Fibroblast of lung (primary cell): ENCODE measurements around the gene LTBP1. TPM values are rescaled to one million over a fixed set of nuclear protein-coding genes. Genes with fewer than 3 reads are reported as not detected.

Experiments
- DNase-seq, 2 donors: peaks; one replicate each; pipeline versions ENCODE4 v3.0.0 to v3.0.0-alpha.2; 2010; ENCODE audit warnings: low read depth in 2 of 2
- H2AFZ ChIP-seq: 2 replicates; pipeline ENCODE4 v1.5.1; 2012; ENCODE audit warnings: low read length, control low read depth, inconsistent platforms
- H3K27ac ChIP-seq: 2 replicates; pipeline ENCODE4 v1.5.1; 2011; ENCODE audit warnings: low read length, control low read depth; ENCODE audit not compliant: insufficient read depth
- H3K27me3 ChIP-seq: 2 replicates; pipeline ENCODE4 v1.5.1; 2011; ENCODE audit warnings: mild to moderate bottlenecking, low read length; ENCODE audit not compliant: control insufficient read depth, insufficient read depth
- H3K36me3 ChIP-seq: 2 replicates; pipeline ENCODE4 v1.5.1; 2011; ENCODE audit warnings: low read length; ENCODE audit not compliant: control insufficient read depth, insufficient read depth
- H3K4me1 ChIP-seq: 2 replicates; pipeline ENCODE4 v1.5.1; 2011; ENCODE audit warnings: low read length; ENCODE audit not compliant: control insufficient read depth, insufficient read depth; ENCODE audit errors: extremely low read depth
- H3K4me2 ChIP-seq: 2 replicates; pipeline ENCODE4 v1.5.1; 2011; ENCODE audit warnings: low read length, control low read depth; ENCODE audit not compliant: insufficient read depth; ENCODE audit errors: extremely low read depth
- H3K4me3 ChIP-seq, 4 experiments: fragments of 200-600 bp in 1 of 4; sonication (generic) in 1 of 4; replicated peaks in 1 of 4; 2 replicates each; pipeline ENCODE4 v1.5.1; 2011 to 2016; ENCODE audit warnings: low read length in 4 of 4, low read depth in 3 of 4, mild to moderate bottlenecking in 3 of 4, control low read depth in 2 of 4, inconsistent platforms in 1 of 4, mixed read lengths in 1 of 4; ENCODE audit not compliant: insufficient read depth in 1 of 4; ENCODE audit errors: control extremely low read depth in 1 of 4
- H3K79me2 ChIP-seq: 2 replicates; pipeline ENCODE4 v1.5.1; 2012; ENCODE audit warnings: mild to moderate bottlenecking, low read length, inconsistent platforms; ENCODE audit not compliant: control insufficient read depth, insufficient read depth
- H3K9ac ChIP-seq: 2 replicates; pipeline ENCODE4 v1.5.1; 2011; ENCODE audit warnings: mild to moderate bottlenecking, low read length, control low read depth; ENCODE audit not compliant: insufficient read depth
- H3K9me3 ChIP-seq: 2 replicates; pipeline ENCODE4 v1.5.1; 2012; ENCODE audit warnings: low read depth, low read length; ENCODE audit not compliant: control insufficient read depth, insufficient read depth
- H4K20me1 ChIP-seq: 2 replicates; pipeline ENCODE4 v1.5.1; 2011; ENCODE audit warnings: low read length; ENCODE audit not compliant: control insufficient read depth, insufficient read depth; ENCODE audit errors: extremely low read depth
- EZH2 ChIP-seq: IDR thresholded peaks from 2 replicates; pipeline ENCODE4 v1.5.1; 2012; ENCODE audit warnings: low read length, control low read depth, mild to moderate bottlenecking; ENCODE audit errors: missing control alignments
- polyA plus RNA-seq, 2 donors: library from polyadenylated mRNA; depleted of rRNA in 1 of 2; stranded (reverse) in 1 of 2; unstranded in 1 of 2; fragments of >200 nt; gene quantifications; 2 replicates each; pipeline ENCODE4 v1.2.1, GENCODE V29; 2011 to 2012; ENCODE audit warnings: missing spikeins in 1 of 2
- total RNA-seq: library from RNA; depleted of rRNA; stranded (reverse); fragments of >200 nt; gene quantifications from 2 replicates; pipeline ENCODE4 v1.2.1, GENCODE V29; 2014
- TF ChIP-seq, protein P1 (sequence below), 2 donors: IDR thresholded peaks in 1 of 2; conservative IDR thresholded peaks in 1 of 2; 1 replicate in 1 of 2; 2 replicates in 1 of 2; pipeline ENCODE4 v1.5.1; 2011 to 2012; ENCODE audit warnings: low read length in 2 of 2, control low read depth in 1 of 2, inconsistent platforms in 1 of 2, low read depth in 1 of 2, mild to moderate bottlenecking in 1 of 2

Gene LTBP1
- total and polyA plus RNA-seq, 2 donors (not counting 1 experiment from before 2014, with no cell fraction given): 254 to 324 TPM

DNA sequence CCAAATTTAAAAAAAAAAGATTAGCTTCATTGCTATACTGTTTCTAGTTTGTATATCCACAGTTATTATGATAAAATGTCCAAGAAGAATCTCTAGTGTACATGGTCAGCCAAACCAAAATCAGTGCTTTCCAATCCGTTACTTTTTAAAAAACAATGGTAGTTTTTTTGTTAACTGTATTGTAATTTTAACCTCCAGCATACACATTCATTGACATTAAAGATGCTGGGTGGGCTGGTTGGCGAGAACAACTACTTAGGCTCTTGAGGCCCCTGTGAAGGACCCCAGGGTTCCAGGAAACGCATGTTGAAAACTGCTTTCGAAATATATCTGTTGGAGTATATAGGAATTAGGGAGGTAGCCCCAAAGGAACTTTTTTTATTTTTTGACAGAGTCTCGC lies 422.4 kb downstream of the LTBP1 start:
- Histone ChIP-seq H3K9ac (no peak overlapping the region), H3K4me1 (no peaks in the 10 kb centered on the region), H3K9me3 (no peaks in the 10 kb centered on the region), H2AFZ (no peak overlapping the region), H4K20me1 (no peaks in the 10 kb centered on the region), H3K36me3 (peaks cover 10% of the 10 kb centered on the region), H3K4me2 (no peak overlapping the region), H3K79me2 (no peaks in the 10 kb centered on the region), H3K27me3 (no peaks in the 10 kb centered on the region), H3K27ac (no peak overlapping the region), H3K4me3 (no peak overlapping the region)
- no peak for DNase-seq
- TF ChIP-seq, protein P1, sequence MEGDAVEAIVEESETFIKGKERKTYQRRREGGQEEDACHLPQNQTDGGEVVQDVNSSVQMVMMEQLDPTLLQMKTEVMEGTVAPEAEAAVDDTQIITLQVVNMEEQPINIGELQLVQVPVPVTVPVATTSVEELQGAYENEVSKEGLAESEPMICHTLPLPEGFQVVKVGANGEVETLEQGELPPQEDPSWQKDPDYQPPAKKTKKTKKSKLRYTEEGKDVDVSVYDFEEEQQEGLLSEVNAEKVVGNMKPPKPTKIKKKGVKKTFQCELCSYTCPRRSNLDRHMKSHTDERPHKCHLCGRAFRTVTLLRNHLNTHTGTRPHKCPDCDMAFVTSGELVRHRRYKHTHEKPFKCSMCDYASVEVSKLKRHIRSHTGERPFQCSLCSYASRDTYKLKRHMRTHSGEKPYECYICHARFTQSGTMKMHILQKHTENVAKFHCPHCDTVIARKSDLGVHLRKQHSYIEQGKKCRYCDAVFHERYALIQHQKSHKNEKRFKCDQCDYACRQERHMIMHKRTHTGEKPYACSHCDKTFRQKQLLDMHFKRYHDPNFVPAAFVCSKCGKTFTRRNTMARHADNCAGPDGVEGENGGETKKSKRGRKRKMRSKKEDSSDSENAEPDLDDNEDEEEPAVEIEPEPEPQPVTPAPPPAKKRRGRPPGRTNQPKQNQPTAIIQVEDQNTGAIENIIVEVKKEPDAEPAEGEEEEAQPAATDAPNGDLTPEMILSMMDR (conservative IDR thresholded peaks at IDR 0.05 in 1 of 2, IDR thresholded peaks at IDR 0.05 in 1 of 2; ENCODE audit: low read depth in 1 of 2, low read length in 2 of 2): no peak
- no peak for TF ChIP-seq EZH2

DNA sequence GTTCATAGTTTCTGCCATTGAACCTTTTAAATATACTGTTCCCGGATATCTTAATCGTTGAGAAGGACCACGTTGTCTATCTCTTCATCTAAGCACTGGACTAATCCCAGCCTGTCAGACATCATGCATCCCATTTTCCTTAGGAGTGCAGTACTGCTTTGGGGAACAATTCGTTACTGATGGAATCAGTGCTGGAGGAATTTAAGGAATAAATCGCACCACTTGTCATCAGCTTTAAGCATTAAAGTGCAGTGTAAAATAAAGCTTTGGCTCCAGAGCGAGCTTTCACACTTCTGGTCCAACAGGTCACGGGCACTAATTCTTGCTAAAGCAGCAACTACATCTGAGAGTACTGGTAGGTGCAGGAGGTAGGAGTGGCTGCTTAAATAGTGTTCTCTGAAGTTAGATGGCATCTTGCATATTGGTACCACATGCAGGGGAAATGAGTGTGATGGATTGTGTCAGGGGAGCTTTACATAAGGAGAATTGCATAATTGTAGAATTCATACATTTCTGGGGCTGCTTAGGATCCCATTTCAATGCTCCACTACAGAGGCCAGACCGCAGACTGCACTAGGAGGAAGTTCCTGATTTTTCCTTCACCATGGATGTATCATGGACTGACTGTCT lies 424.0 kb downstream of the LTBP1 start:
- DNase-seq: no peak
- no peak overlapping the region for H3K4me3 ChIP-seq
- H3K4me1 ChIP-seq: no peaks in the 10 kb centered on the region
- H2AFZ ChIP-seq: no peak overlapping the region
- H3K9ac ChIP-seq: no peak overlapping the region
- H3K36me3 ChIP-seq: peaks cover 3% of the 10 kb centered on the region
- H4K20me1 ChIP-seq: no peaks in the 10 kb centered on the region
- no peak for TF ChIP-seq EZH2
- TF ChIP-seq, protein P1 (conservative IDR thresholded peaks at IDR 0.05 in 1 of 2, IDR thresholded peaks at IDR 0.05 in 1 of 2; ENCODE audit: low read depth in 1 of 2, low read length in 2 of 2): no peak
- no peaks in the 10 kb centered on the region for H3K9me3 ChIP-seq
- no peak overlapping the region for H3K4me2 ChIP-seq
- no peaks in the 10 kb centered on the region for H3K27me3 ChIP-seq
- no peak overlapping the region for H3K27ac ChIP-seq
- H3K79me2 ChIP-seq: no peaks in the 10 kb centered on the region

DNA sequence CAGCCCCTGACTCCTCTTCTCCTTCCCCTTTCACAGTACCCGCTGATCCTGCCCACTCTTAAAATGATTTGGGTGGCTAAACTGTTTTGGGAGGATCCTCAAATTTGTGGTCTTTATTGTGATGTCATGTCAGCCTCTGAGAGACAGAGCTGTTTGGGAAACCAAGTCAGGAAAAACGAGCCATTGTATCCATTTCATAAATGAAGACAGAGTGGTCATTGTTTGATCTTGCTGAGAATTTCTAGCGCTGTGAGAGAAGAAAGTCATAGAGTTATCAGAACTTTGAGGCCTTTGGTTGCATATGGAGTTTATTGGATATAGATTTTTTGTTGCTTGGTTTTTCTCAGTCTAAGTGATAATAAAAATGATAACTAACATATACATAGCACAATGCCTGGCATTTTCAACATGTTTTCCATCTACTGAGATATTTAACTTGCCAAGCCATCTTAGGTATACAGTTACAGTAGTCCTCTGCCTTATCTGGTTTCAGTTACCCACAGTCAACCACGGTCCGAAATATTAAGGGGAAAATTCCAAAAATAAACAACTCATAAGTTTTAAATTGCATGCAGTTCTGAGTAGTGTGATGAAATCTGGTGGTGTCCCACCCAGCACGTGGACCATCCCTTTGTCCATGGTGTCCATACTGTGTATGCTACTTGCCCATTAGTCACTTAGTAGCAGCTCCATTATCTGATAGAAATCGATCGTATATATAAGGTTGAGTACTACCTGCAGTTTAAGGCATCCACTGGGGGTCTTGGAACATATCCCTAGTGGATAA lies 424.7 kb downstream of the LTBP1 start:
- Histone ChIP-seq H4K20me1 (no peaks in the 10 kb centered on the region), H3K36me3 (peaks cover 2% of the 10 kb centered on the region), H2AFZ (no peak overlapping the region), H3K4me3 (no peak overlapping the region), H3K4me1 (no peaks in the 10 kb centered on the region), H3K9ac (no peak overlapping the region), H3K4me2 (no peak overlapping the region), H3K9me3 (no peaks in the 10 kb centered on the region), H3K27ac (no peak overlapping the region), H3K79me2 (no peaks in the 10 kb centered on the region), H3K27me3 (no peaks in the 10 kb centered on the region)
- no peak for TF ChIP-seq EZH2
- TF ChIP-seq, protein P1 (conservative IDR thresholded peaks at IDR 0.05 in 1 of 2, IDR thresholded peaks at IDR 0.05 in 1 of 2; ENCODE audit: low read depth in 1 of 2, low read length in 2 of 2): no peak
- DNase-seq: no peak
